T-cell (primary cell): ENCODE data around the gene CLPX. TPM values are rescaled to one million over a fixed set of nuclear protein-coding genes. Genes with fewer than 3 reads are reported as not detected.

ENCODE experiments used
- ATAC-seq, 4 experiments: fragments of 200-7000 bp in 3 of 4; fragments of 150-1000 bp in 1 of 4; cut with Tn5 transposase; replicated peaks in 1 of 4; 1 replicate in 3 of 4; 2 replicates in 1 of 4; pipeline ENCODE4 v1.10.0; 2021; ENCODE audit warnings: moderate library complexity in 3 of 4, mild to moderate bottlenecking in 2 of 4, moderate number of reproducible peaks in 1 of 4
- CTCF ChIA-PET, 2 donors: fragments of 300-600 bp; sonication (Branson Sonifier 250); formaldehyde crosslinking; loops; one replicate each; lab custom pipeline; 2022; ENCODE audit warnings: antibody characterized with exemption in 2 of 2; lab: Charles Lee
- POLR2A ChIA-PET, 2 donors: fragments of 300-600 bp; sonication (Branson Sonifier 250); formaldehyde crosslinking; loops; one replicate each; lab custom pipeline; 2022; ENCODE audit warnings: antibody characterized with exemption in 2 of 2; lab: Charles Lee
- DNase-seq, 35 experiments: peaks; one replicate each; pipeline versions ENCODE4 v3.0.0 to v3.0.0-alpha.2; 2013 to 2023
- H3K27ac ChIP-seq: one replicate; pipeline ENCODE4 v1.5.1; 2013; ENCODE audit warnings: low read length
- H3K27me3 ChIP-seq, 2 experiments: replicated peaks in 1 of 2; 1 replicate in 1 of 2; 2 replicates in 1 of 2; pipeline versions ENCODE4 v1.6.1 to v1.7.0; 2013; ENCODE audit warnings: low read length in 1 of 2, mixed read lengths in 1 of 2; ENCODE audit not compliant: control insufficient read depth in 2 of 2, insufficient read depth in 2 of 2; ENCODE audit errors: extremely low read depth in 1 of 2
- H3K36me3 ChIP-seq, 2 donors: 1 replicate in 1 of 2; 2 replicates in 1 of 2; pipeline versions ENCODE4 v1.6.1 to v1.7.0; 2013; ENCODE audit warnings: low read length in 1 of 2; ENCODE audit not compliant: control insufficient read depth in 2 of 2, insufficient read depth in 1 of 2; ENCODE audit errors: extremely low read depth in 1 of 2
- H3K4me1 ChIP-seq, 2 experiments: 1 replicate in 1 of 2; 2 replicates in 1 of 2; pipeline versions ENCODE4 v1.6.1 to v1.7.0; 2013; ENCODE audit warnings: low read length in 2 of 2, mixed read lengths in 1 of 2; ENCODE audit not compliant: insufficient read depth in 2 of 2, control insufficient read depth in 1 of 2; ENCODE audit errors: extremely low read depth in 1 of 2
- H3K4me3 ChIP-seq, 2 donors: 1 replicate in 1 of 2; 2 replicates in 1 of 2; pipeline versions ENCODE4 v1.5.1 to v1.7.0; 2013; ENCODE audit warnings: mild to moderate bottlenecking in 2 of 2, low read length in 1 of 2, moderate library complexity in 1 of 2; ENCODE audit not compliant: control insufficient read depth in 1 of 2; ENCODE audit errors: extremely low read depth in 1 of 2
- H3K9me3 ChIP-seq: 2 replicates; pipeline ENCODE4 v1.7.0; 2013
- H3K27ac Mint-ChIP-seq, 2 donors: one replicate each; pipeline ENCODE4 v1.8.0; 2020 to 2021; ENCODE audit warnings: mild to moderate bottlenecking in 2 of 2, mixed read lengths in 2 of 2
- H3K27me3 Mint-ChIP-seq, 2 donors: one replicate each; pipeline ENCODE4 v1.8.0; 2021 to 2022; ENCODE audit warnings: mixed read lengths in 2 of 2
- H3K36me3 Mint-ChIP-seq: one replicate; pipeline ENCODE4 v1.8.0; 2021; ENCODE audit warnings: mixed read lengths
- H3K4me1 Mint-ChIP-seq, 3 donors: one replicate each; pipeline ENCODE4 v1.8.0; 2020 to 2022; ENCODE audit warnings: mixed read lengths in 3 of 3, mild to moderate bottlenecking in 1 of 3
- H3K4me3 Mint-ChIP-seq, 3 donors: one replicate each; pipeline ENCODE4 v1.8.0; 2020 to 2022; ENCODE audit warnings: mild to moderate bottlenecking in 3 of 3, mixed read lengths in 3 of 3, moderate library complexity in 3 of 3
- H3K9me3 Mint-ChIP-seq, 3 donors: one replicate each; pipeline ENCODE4 v1.8.0; 2020 to 2022; ENCODE audit warnings: mixed read lengths in 3 of 3
- WGBS: methylation state at CpG from one replicate; pipeline ENCODE4 v1.1.5; 2013; ENCODE audit warnings: missing lambda C conversion rate; ENCODE audit not compliant: insufficient coverage; 5-methylcytosine and 5-hydroxymethylcytosine counted together
- total RNA-seq, 35 experiments: library from RNA in 6 of 35; stranded (reverse) in 6 of 35; fragments of 120-200 nt in 1 of 35; gene quantifications; one replicate each; pipeline versions ENCODE4 v1.2.1 to v1.2.4 and lab custom pipeline; 2013 to 2026

CLPX gene
- total RNA-seq, 5 donors from 2014 or later (not counting 1 experiment from before 2014, with no cell fraction given): 32.6 to 54.4 (median 51.1) TPM

- CTCF ChIA-PET: no interaction called here
- no peak overlapping the region for H3K27ac Mint-ChIP-seq
- no peaks in the 10 kb centered on the region for H3K27me3 Mint-ChIP-seq
- Histone ChIP-seq H3K27ac (no peak overlapping the region), H3K9me3 (no peaks in the 10 kb centered on the region), H3K4me1 (no peaks in the 10 kb centered on the region), H3K4me3 (no peak overlapping the region), H3K36me3 (peaks cover 0 to 63% of the 10 kb centered on the region in 2 donors), H3K27me3 (no peaks in the 10 kb centered on the region)
- POLR2A ChIA-PET: interaction anchor here in 1 of 2 donors (0.6 kb wide), 1 partner anchor 1180 kb away, joined by 3 read pairs; no protein-coding TSS in a partner anchor
- H3K4me3 Mint-ChIP-seq: no peak overlapping the region
- no peak for ATAC-seq
- peaks cover 24% of the 10 kb centered on the region for H3K36me3 Mint-ChIP-seq
- no peak for DNase-seq
- H3K9me3 Mint-ChIP-seq: no peaks in the 10 kb centered on the region
- peaks cover 0 to 13% (median 11%) of the 10 kb centered on the region in 3 donors for H3K4me1 Mint-ChIP-seq
- no CpG with 5 or more reads among the region's 5 CpGs for WGBS
Observed at GRCh38 chr15:65174509-65174908, 10.6 kb downstream of the CLPX start.

GRCh38 chr15:65172531-65172930 is 12.6 kb downstream of the CLPX start:
- DNase-seq: no peak
- POLR2A ChIA-PET: no interaction called here
- Mint-ChIP-seq H3K4me1 (peaks cover 0 to 9% (median 8%) of the 10 kb centered on the region in 3 donors), H3K4me3 (no peak overlapping the region), H3K27me3 (no peaks in the 10 kb centered on the region), H3K27ac (no peak overlapping the region), H3K36me3 (peaks cover 21% of the 10 kb centered on the region), H3K9me3 (no peaks in the 10 kb centered on the region)
- Histone ChIP-seq H3K4me1 (no peaks in the 10 kb centered on the region), H3K27me3 (no peaks in the 10 kb centered on the region), H3K4me3 (no peak overlapping the region), H3K27ac (no peak overlapping the region), H3K36me3 (peaks cover 0 to 54% of the 10 kb centered on the region in 2 donors), H3K9me3 (no peaks in the 10 kb centered on the region)
- 100% methylated on average over 1 of the region's 5 CpGs for WGBS
- ATAC-seq: no peak
- CTCF ChIA-PET: interaction anchor here in 1 of 2 donors (0.6 to 1.2 kb wide), 2 partner anchors 10 to 13 kb away, joined by 4 to 6 read pairs; partner anchors contain the start of gene CLPX

GRCh38 chr15:65171428-65171827 is 13.7 kb downstream of the CLPX start:
- DNase-seq: no peak
- WGBS: no CpG with 5 or more reads among the region's 5 CpGs
- peaks cover 0 to 53% of the 10 kb centered on the region in 2 donors for H3K36me3 ChIP-seq
- Mint-ChIP-seq H3K4me3 (no peak overlapping the region), H3K9me3 (no peaks in the 10 kb centered on the region), H3K4me1 (peaks cover 0 to 9% (median 8%) of the 10 kb centered on the region in 3 donors), H3K36me3 (peaks cover 26% of the 10 kb centered on the region), H3K27me3 (no peaks in the 10 kb centered on the region), H3K27ac (no peak overlapping the region)
- no peaks in the 10 kb centered on the region for H3K9me3 ChIP-seq
- no peak overlapping the region for H3K4me3 ChIP-seq
- ChIA-PET CTCF (interaction anchor here in 1 of 2 donors (0.6 kb wide), 1 partner anchor 9 kb away, joined by 5 read pairs; no protein-coding TSS in a partner anchor), POLR2A (interaction anchor here in 1 of 2 donors (0.7 kb wide), 1 partner anchor 425 kb away, joined by 6 read pairs; no protein-coding TSS in a partner anchor)
- no peak for ATAC-seq
- H3K4me1 ChIP-seq: no peaks in the 10 kb centered on the region
- no peak overlapping the region for H3K27ac ChIP-seq
- no peaks in the 10 kb centered on the region for H3K27me3 ChIP-seq

- Histone ChIP-seq H3K9me3 (no peaks in the 10 kb centered on the region), H3K4me3 (no peak overlapping the region), H3K36me3 (peaks cover 0 to 56% of the 10 kb centered on the region in 2 donors), H3K27me3 (no peaks in the 10 kb centered on the region), H3K4me1 (no peaks in the 10 kb centered on the region), H3K27ac (no peak overlapping the region)
- H3K9me3 Mint-ChIP-seq: no peaks in the 10 kb centered on the region
- ATAC-seq: no peak
- no peak for DNase-seq
- no CpG with 5 or more reads among the region's 2 CpGs for WGBS
- no peak overlapping the region for H3K4me3 Mint-ChIP-seq
- no peaks in the 10 kb centered on the region for H3K27me3 Mint-ChIP-seq
- CTCF ChIA-PET: interaction anchor here in 1 of 2 donors (0.6 kb wide), 1 partner anchor 764 kb away, joined by 3 read pairs; no protein-coding TSS in a partner anchor
- peaks cover 16% of the 10 kb centered on the region for H3K36me3 Mint-ChIP-seq
- no peak overlapping the region for H3K27ac Mint-ChIP-seq
- POLR2A ChIA-PET: no interaction called here
- peaks cover 2 to 10% (median 8%) of the 10 kb centered on the region in 3 donors for H3K4me1 Mint-ChIP-seq
Observed at GRCh38 chr15:65165875-65166274, 19.3 kb downstream of the CLPX start.

GRCh38 chr15:65164139-65164538 is 21.0 kb downstream of the CLPX start:
- WGBS: no CpG with 5 or more reads among the region's 1 CpG
- POLR2A ChIA-PET: interaction anchor here in 1 of 2 donors (0.5 kb wide), 1 partner anchor 429 kb away, joined by 5 read pairs; no protein-coding TSS in a partner anchor

GRCh38 chr15:65163041-65163440 is 22.1 kb downstream of the CLPX start:
- peaks cover 0 to 58% of the 10 kb centered on the region in 2 donors for H3K36me3 ChIP-seq

More at GRCh38 chr15:65164139-65164538, 21.0 kb downstream of the CLPX start:
- CTCF ChIA-PET: no interaction called here
- no peaks in the 10 kb centered on the region for H3K27me3 ChIP-seq
- no peaks in the 10 kb centered on the region for H3K4me1 ChIP-seq
- Mint-ChIP-seq H3K27ac (no peak overlapping the region), H3K9me3 (no peaks in the 10 kb centered on the region), H3K4me3 (no peak overlapping the region), H3K27me3 (no peaks in the 10 kb centered on the region), H3K36me3 (peaks cover 16% of the 10 kb centered on the region), H3K4me1 (peaks cover 6 to 12% (median 10%) of the 10 kb centered on the region in 3 donors)
- peaks cover 0 to 48% of the 10 kb centered on the region in 2 donors for H3K36me3 ChIP-seq
- DNase-seq (no peak), ATAC-seq (no peak)
- no peak overlapping the region for H3K27ac ChIP-seq
- no peak overlapping the region for H3K4me3 ChIP-seq
- H3K9me3 ChIP-seq: no peaks in the 10 kb centered on the region

More at GRCh38 chr15:65163041-65163440, 22.1 kb downstream of the CLPX start:
- no peaks in the 10 kb centered on the region for H3K4me1 ChIP-seq
- CTCF ChIA-PET: no interaction called here
- no peak overlapping the region for H3K4me3 ChIP-seq
- ATAC-seq (no peak), DNase-seq (no peak)
- WGBS: 100% methylated on average over 2 of the region's 4 CpGs
- no peak overlapping the region for H3K4me3 Mint-ChIP-seq
- H3K9me3 ChIP-seq: no peaks in the 10 kb centered on the region
- H3K27ac ChIP-seq: no peak overlapping the region
- no peak overlapping the region for H3K27ac Mint-ChIP-seq
- no peaks in the 10 kb centered on the region for H3K27me3 Mint-ChIP-seq
- H3K27me3 ChIP-seq: no peaks in the 10 kb centered on the region
- POLR2A ChIA-PET: no interaction called here
- H3K4me1 Mint-ChIP-seq: peaks cover 6 to 12% (median 10%) of the 10 kb centered on the region in 3 donors
- peaks cover 16% of the 10 kb centered on the region for H3K36me3 Mint-ChIP-seq
- no peaks in the 10 kb centered on the region for H3K9me3 Mint-ChIP-seq
